Thoracic aorta (tissue), 2 donors: ENCODE results near the gene TCEA3. TPM values are rescaled to one million over a fixed set of nuclear protein-coding genes. Genes with fewer than 3 reads are reported as not detected.

Source experiments
- ATAC-seq: fragments of 150-250 bp; one replicate; pipeline ENCODE4 v1.8.0; 2017; ENCODE audit warnings: low read depth; ENCODE audit not compliant: insufficient number of reproducible peaks, low FRiP score
- DNase-seq: peaks from one replicate; pipeline ENCODE4 v3.0.0-alpha.2; 2020; ENCODE audit warnings: low spot score
- H3K27ac ChIP-seq, 2 donors: fragments of 200-600 bp; sonication (generic); 1 replicate in 1 of 2; 2 replicates in 1 of 2; pipeline ENCODE4 v1.5.1; 2016; ENCODE audit warnings: mild to moderate bottlenecking in 2 of 2, moderate library complexity in 2 of 2
- H3K27me3 ChIP-seq: fragments of 200-600 bp; sonication (generic); replicated peaks from 2 replicates; pipeline ENCODE4 v1.6.0; 2016; ENCODE audit warnings: mild to moderate bottlenecking; ENCODE audit not compliant: insufficient read depth
- H3K36me3 ChIP-seq: fragments of 200-600 bp; sonication (generic); one replicate; pipeline ENCODE4 v1.5.1; 2016
- H3K4me1 ChIP-seq, 2 donors: fragments of 200-600 bp; sonication (generic); 1 replicate in 1 of 2; 2 replicates in 1 of 2; pipeline versions ENCODE4 v1.5.1 to v1.6.0; 2016; ENCODE audit warnings: low read depth in 2 of 2, mild to moderate bottlenecking in 1 of 2; ENCODE audit not compliant: control insufficient read depth in 1 of 2
- H3K4me3 ChIP-seq: fragments of 200-600 bp; sonication (generic); 2 replicates; pipeline ENCODE4 v1.5.1; 2016; ENCODE audit warnings: mild to moderate bottlenecking
- H3K9me3 ChIP-seq: fragments of 200-600 bp; sonication (generic); 2 replicates; pipeline ENCODE4 v1.5.1; 2016
- CTCF ChIP-seq: fragments of 200-600 bp; sonication (generic); IDR thresholded peaks from one replicate; pipeline ENCODE4 v1.5.1; 2019; ENCODE audit warnings: antibody characterized with exemption
- total RNA-seq, 2 donors: library from RNA; depleted of rRNA; stranded (reverse); fragments of >200 nt; gene quantifications; one replicate each; pipeline versions ENCODE4 v1.1.0 to v1.2.3, GENCODE V29; 2016

TCEA3 gene
- total RNA-seq, 2 donors from 2014 or later = 22.2 to 39.5 TPM

- Histone ChIP-seq H3K27ac (no peak overlapping the region), H3K27me3 (no peaks in the 10 kb centered on the region), H3K4me3 (no peak overlapping the region), H3K9me3 (no peaks in the 10 kb centered on the region), H3K36me3 (no peaks in the 10 kb centered on the region), H3K4me1 (peaks cover 11 to 31% of the 10 kb centered on the region in 2 donors)
- ATAC-seq (no peak), DNase-seq (no peak)
- TF ChIP-seq CTCF = no peak
Observed at GRCh38 chr1:23470282-23471070, 45.9 kb upstream of the TCEA3 start.

GRCh38 chr1:23469372-23469982 is 44.9 kb upstream of the TCEA3 start:
- peaks cover 5 to 22% of the 10 kb centered on the region in 2 donors for H3K4me1 ChIP-seq
- no peaks in the 10 kb centered on the region for H3K27me3 ChIP-seq
- H3K4me3 ChIP-seq = no peak overlapping the region
- DNase-seq (no peak), ATAC-seq (no peak)
- no peaks in the 10 kb centered on the region for H3K36me3 ChIP-seq
- no peak for TF ChIP-seq CTCF
- no peak overlapping the region for H3K27ac ChIP-seq
- no peaks in the 10 kb centered on the region for H3K9me3 ChIP-seq

GRCh38 chr1:23466423-23466989 is 42.0 kb upstream of the TCEA3 start:
- ATAC-seq (no peak), DNase-seq (no peak)
- no peak for TF ChIP-seq CTCF
- Histone ChIP-seq H3K4me3 (no peak overlapping the region), H3K9me3 (no peaks in the 10 kb centered on the region), H3K27ac (no peak overlapping the region), H3K4me1 (peaks cover 5 to 22% of the 10 kb centered on the region in 2 donors), H3K36me3 (no peaks in the 10 kb centered on the region), H3K27me3 (no peaks in the 10 kb centered on the region)

GRCh38 chr1:23463286-23463685 is 38.7 kb upstream of the TCEA3 start:
- Histone ChIP-seq H3K27me3 (no peaks in the 10 kb centered on the region), H3K36me3 (no peaks in the 10 kb centered on the region), H3K4me3 (no peak overlapping the region), H3K4me1 (no peaks in the 10 kb centered on the region), H3K27ac (no peak overlapping the region), H3K9me3 (no peaks in the 10 kb centered on the region)
- DNase-seq = no peak
- TF ChIP-seq CTCF = no peak
- no peak for ATAC-seq

- Histone ChIP-seq H3K27ac (no peak overlapping the region), H3K36me3 (no peaks in the 10 kb centered on the region), H3K9me3 (no peaks in the 10 kb centered on the region), H3K4me1 (no peaks in the 10 kb centered on the region), H3K27me3 (no peaks in the 10 kb centered on the region), H3K4me3 (no peak overlapping the region)
- ATAC-seq (no peak), DNase-seq (no peak)
- TF ChIP-seq CTCF = no peak
Observed at GRCh38 chr1:23462766-23463165, 38.2 kb upstream of the TCEA3 start.
